NCI-H748 (cell line): Measurements from ENCODE around the gene CHD1.
A peak's percentile ranks its signal among the peaks of the same experiment; 100 is the strongest.

Experiments used
- DNase-seq: peaks from one replicate; lab custom pipeline; 2025; ENCODE audit not compliant: unreplicated experiment; lab: John Stamatoyannopoulos, UW

CHD1 gene

GRCh38 chr5:98825582-98826375 lies 103.0 kb downstream of the CHD1 start:
- DNase-seq = no peak

GRCh38 chr5:98816582-98817222 lies 112.1 kb downstream of the CHD1 start:
- peak; percentile 56 for DNase-seq

DNA sequence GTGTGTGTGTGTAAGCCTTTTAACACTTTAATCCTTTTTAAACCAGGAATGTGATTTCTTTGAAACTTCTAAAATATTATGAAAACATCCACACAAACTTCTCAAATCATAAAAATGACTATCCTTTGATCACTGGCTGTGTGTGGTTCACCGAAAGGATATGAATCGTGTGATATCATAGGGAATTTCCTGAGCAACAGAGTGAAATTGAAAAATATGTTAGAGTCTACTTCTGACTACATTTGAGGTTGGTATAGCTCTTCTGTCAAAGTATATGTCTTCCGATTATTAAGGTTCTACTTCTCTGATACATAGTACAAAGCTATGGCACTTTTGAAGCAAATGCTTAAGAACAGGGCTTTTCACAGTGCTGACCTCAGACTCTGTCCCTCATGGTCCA lies 115.1 kb downstream of the CHD1 start:
- no peak for DNase-seq

GRCh38 chr5:98810206-98810605 lies 118.6 kb downstream of the CHD1 start:
- no peak for DNase-seq

- no peak for DNase-seq
Observed at GRCh38 chr5:98807806-98808205, 121.0 kb downstream of the CHD1 start.

- DNase-seq = no peak
Observed at GRCh38 chr5:98805070-98805469, 123.7 kb downstream of the CHD1 start.

GRCh38 chr5:98804066-98804465 lies 124.7 kb downstream of the CHD1 start:
- no peak for DNase-seq
